K562 (cell line): ENCODE measurements around the gene MTMR10.

Source experiments
- BRF1 ChIP-seq: IDR thresholded peaks from 3 replicates; pipeline ENCODE4 v1.6.1; 2011; ENCODE audit warnings: borderline replicate concordance, mild to moderate bottlenecking; ENCODE audit not compliant: insufficient read length; ENCODE audit errors: extremely low read depth
- ELK1 ChIP-seq: sonication (generic); formaldehyde crosslinking; IDR thresholded peaks from 2 replicates; pipeline ENCODE4 v1.8.1; 2022; ENCODE audit warnings: missing genetic modification reagents
- EZH2 ChIP-seq: IDR thresholded peaks from 2 replicates; pipeline ENCODE4 v1.6.1; 2012; ENCODE audit warnings: low read depth, mild to moderate bottlenecking, inconsistent platforms, low read length, borderline replicate concordance
- SIN3B ChIP-seq: fragments of 450-650 bp; IDR thresholded peaks from 2 replicates; pipeline ENCODE4 v1.6.1; 2017; ENCODE audit warnings: low read depth, mild to moderate bottlenecking, moderate library complexity
- SMARCA5 ChIP-seq: fragments of 450-650 bp; IDR thresholded peaks from 2 replicates; pipeline ENCODE4 v1.6.1; 2016
- ZBTB49 ChIP-seq: sonication (generic); formaldehyde crosslinking; IDR thresholded peaks from 2 replicates; pipeline ENCODE4 v1.8.0; 2022; ENCODE audit warnings: missing genetic modification reagents, mild to moderate bottlenecking, borderline replicate concordance

- TF ChIP-seq ZBTB49 (CRISPR knock-in tag) (no peak), BRF1 (no peak), SIN3B (no peak), ELK1 (CRISPR knock-in tag) (no peak), SMARCA5 (no peak), EZH2 (no peak)
Measured at GRCh38 chr15:31031471-31032067, 40.1 kb upstream of the MTMR10 start.
